HG03097 (cell line): Measurements from ENCODE around the gene TSLP.
A peak's percentile ranks its signal among the peaks of the same experiment; 100 is the strongest.

Experiments
- ATAC-seq: cut with Tn5 transposase; IDR thresholded peaks from one replicate; pipeline ENCODE4 v1.9.1; 2021; ENCODE audit not compliant: unreplicated experiment, low FRiP score

Gene TSLP

GRCh38 chr5:111092062-111092853 is 20.7 kb downstream of the TSLP start, which contains the start of gene WDR36:
TSS of gene WDR36 (plus strand) at chr5:111092348. CDS start at chr5:111092457, 109 bp downstream.
- peak; percentile 94 for ATAC-seq

GRCh38 chr5:111095982-111096381 is 24.5 kb downstream of the TSLP start:
- no peak for ATAC-seq

- ATAC-seq: no peak
Measured at GRCh38 chr5:111099058-111099778, 27.7 kb downstream of the TSLP start.

- no peak for ATAC-seq
Measured at GRCh38 chr5:111106320-111106948, 34.9 kb downstream of the TSLP start.

- no peak for ATAC-seq
Measured at GRCh38 chr5:111107371-111107770, 35.9 kb downstream of the TSLP start.

GRCh38 chr5:111111956-111112355 is 40.4 kb downstream of the TSLP start:
- no peak for ATAC-seq

GRCh38 chr5:111113678-111114077 is 42.2 kb downstream of the TSLP start:
- ATAC-seq: no peak

- no peak for ATAC-seq
Measured at GRCh38 chr5:111115229-111115628, 43.7 kb downstream of the TSLP start.

- ATAC-seq: no peak
Measured at GRCh38 chr5:111116550-111116949, 45.0 kb downstream of the TSLP start.

GRCh38 chr5:111117136-111117535 is 45.6 kb downstream of the TSLP start:
- no peak for ATAC-seq

GRCh38 chr5:111119221-111119620 is 47.7 kb downstream of the TSLP start:
- no peak for ATAC-seq

GRCh38 chr5:111119856-111120255 is 48.3 kb downstream of the TSLP start:
- ATAC-seq: no peak

- ATAC-seq: no peak
Measured at GRCh38 chr5:111120911-111121310, 49.4 kb downstream of the TSLP start.

- ATAC-seq: no peak
Measured at GRCh38 chr5:111121926-111122325, 50.4 kb downstream of the TSLP start.

- no peak for ATAC-seq
Measured at GRCh38 chr5:111122398-111122797, 50.9 kb downstream of the TSLP start.

- no peak for ATAC-seq
Measured at GRCh38 chr5:111124793-111125192, 53.3 kb downstream of the TSLP start.

- no peak for ATAC-seq
Measured at GRCh38 chr5:111126896-111127295, 55.4 kb downstream of the TSLP start.
